Karpas-422 (cell line): ENCODE data around the gene MPP4. TPM values are rescaled to one million over a fixed set of nuclear protein-coding genes. Genes with fewer than 3 reads are reported as not detected.

Source experiments
- DNase-seq: peaks from one replicate; pipeline ENCODE4 v3.0.0-alpha.2; 2015
- H2AFZ ChIP-seq: fragments of 200-600 bp; sonication (generic); 2 replicates; pipeline ENCODE4 v1.6.1; 2014; ENCODE audit warnings: antibody characterized with exemption, low read length, mixed read lengths
- H3K27ac ChIP-seq: fragments of 200-600 bp; sonication (generic); 2 replicates; pipeline ENCODE4 v1.5.1; 2014; ENCODE audit warnings: mild to moderate bottlenecking, low read length, moderate library complexity
- H3K27me3 ChIP-seq: fragments of 200-600 bp; sonication (generic); 2 replicates; pipeline ENCODE4 v1.6.1; 2014; ENCODE audit warnings: low read length, mixed read lengths
- H3K36me3 ChIP-seq: fragments of 200-600 bp; sonication (generic); 2 replicates; pipeline ENCODE4 v1.6.1; 2014; ENCODE audit warnings: low read length, mixed read lengths; ENCODE audit not compliant: insufficient read depth
- H3K4me1 ChIP-seq: fragments of 200-600 bp; sonication (generic); 2 replicates; pipeline ENCODE4 v1.6.1; 2014; ENCODE audit warnings: mild to moderate bottlenecking, low read length, mixed read lengths
- H3K4me2 ChIP-seq: fragments of 200-600 bp; sonication (generic); 2 replicates; pipeline ENCODE4 v1.6.1; 2014; ENCODE audit warnings: low read length, low read depth, mild to moderate bottlenecking; ENCODE audit not compliant: poor library complexity, severe bottlenecking
- H3K4me3 ChIP-seq: fragments of 200-600 bp; sonication (generic); 2 replicates; pipeline ENCODE4 v1.5.1; 2014; ENCODE audit warnings: mild to moderate bottlenecking, antibody characterized with exemption, low read length, mixed read lengths
- H3K79me2 ChIP-seq: fragments of 200-600 bp; sonication (generic); 2 replicates; pipeline ENCODE4 v1.6.1; 2014; ENCODE audit warnings: mild to moderate bottlenecking, low read length, mixed read lengths
- H3K9ac ChIP-seq: fragments of 200-600 bp; sonication (generic); 2 replicates; pipeline ENCODE4 v1.6.0; 2014; ENCODE audit warnings: low read length
- H3K9me2 ChIP-seq: fragments of 200-600 bp; sonication (generic), shearing (Covaris generic); replicated peaks from 2 replicates; pipeline ENCODE4 v1.6.0; 2014; ENCODE audit warnings: mild to moderate bottlenecking, low read length, moderate library complexity; ENCODE audit not compliant: insufficient read depth
- H3K9me3 ChIP-seq: fragments of 300-700, 200-600 bp; sonication (generic); 2 replicates; pipeline ENCODE4 v1.6.1; 2014; ENCODE audit warnings: low read length, mixed read lengths
- H4K20me1 ChIP-seq: fragments of 200-600 bp; sonication (generic); 2 replicates; pipeline ENCODE4 v1.6.1; 2014; ENCODE audit warnings: mild to moderate bottlenecking, antibody characterized with exemption, low read length, low read depth; ENCODE audit not compliant: insufficient read depth
- total RNA-seq: library from RNA; depleted of rRNA; stranded (reverse); fragments of >200 nt; shearing (Covaris generic); gene quantifications from 2 replicates; pipeline ENCODE4 v1.2.3, GENCODE V29; 2014; ENCODE audit warnings: low replicate concordance; rRNA removed

The MPP4 gene, protein sequence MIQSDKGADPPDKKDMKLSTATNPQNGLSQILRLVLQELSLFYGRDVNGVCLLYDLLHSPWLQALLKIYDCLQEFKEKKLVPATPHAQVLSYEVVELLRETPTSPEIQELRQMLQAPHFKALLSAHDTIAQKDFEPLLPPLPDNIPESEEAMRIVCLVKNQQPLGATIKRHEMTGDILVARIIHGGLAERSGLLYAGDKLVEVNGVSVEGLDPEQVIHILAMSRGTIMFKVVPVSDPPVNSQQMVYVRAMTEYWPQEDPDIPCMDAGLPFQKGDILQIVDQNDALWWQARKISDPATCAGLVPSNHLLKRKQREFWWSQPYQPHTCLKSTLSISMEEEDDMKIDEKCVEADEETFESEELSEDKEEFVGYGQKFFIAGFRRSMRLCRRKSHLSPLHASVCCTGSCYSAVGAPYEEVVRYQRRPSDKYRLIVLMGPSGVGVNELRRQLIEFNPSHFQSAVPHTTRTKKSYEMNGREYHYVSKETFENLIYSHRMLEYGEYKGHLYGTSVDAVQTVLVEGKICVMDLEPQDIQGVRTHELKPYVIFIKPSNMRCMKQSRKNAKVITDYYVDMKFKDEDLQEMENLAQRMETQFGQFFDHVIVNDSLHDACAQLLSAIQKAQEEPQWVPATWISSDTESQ
- 0.45 TPM in 1 of 2 replicates, not detected in the other for total RNA-seq

DNA sequence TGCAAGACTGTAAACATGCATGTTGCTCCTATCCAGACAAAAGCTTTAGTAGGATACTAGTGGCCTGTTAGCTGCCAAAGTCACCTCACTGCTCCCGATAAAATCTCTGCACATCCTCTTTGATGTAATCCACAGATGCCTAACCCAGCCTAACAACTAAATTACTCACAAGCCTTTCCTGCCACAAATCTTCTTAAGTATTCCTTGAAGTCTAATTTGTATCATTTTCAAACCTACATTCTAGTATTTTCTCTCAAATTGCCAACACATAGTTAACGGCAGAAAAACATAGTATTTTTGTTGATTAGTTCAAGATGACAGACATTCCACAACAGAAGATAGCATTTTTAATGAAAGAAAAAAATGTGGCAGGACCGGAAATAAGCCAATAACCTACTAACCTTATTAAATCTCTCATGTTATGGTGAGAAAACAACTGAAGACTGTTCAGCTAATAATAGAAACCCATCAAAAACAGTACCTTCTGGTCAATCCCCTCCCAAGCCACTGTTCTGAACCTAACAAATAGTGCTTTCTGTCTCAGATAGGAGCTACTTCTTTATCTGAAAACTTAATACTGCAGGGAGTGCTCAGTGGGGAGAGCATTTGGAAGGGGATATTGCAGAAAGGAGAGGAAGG, at the start of gene MPP4:
MPP4 (minus strand) TSS at position 57 of the 639 bp plus-strand sequence. CDS start 4,690 bp downstream, outside the sequence.
- Histone ChIP-seq H3K9ac (no peak within 1 kb of the TSS), H2AFZ (no peak within 1 kb of the TSS), H3K27me3 (no peaks in the 10 kb centered on the region), H4K20me1 (no peaks in the 10 kb centered on the region), H3K27ac (no peak within 1 kb of the TSS), H3K9me3 (no peaks in the 10 kb centered on the region), H3K9me2 (no peaks in the 10 kb centered on the region), H3K36me3 (no peaks in the 10 kb centered on the region), H3K4me3 (no peak within 1 kb of the TSS), H3K79me2 (no peaks in the 10 kb centered on the region), H3K4me1 (no peaks in the 10 kb centered on the region), H3K4me2 (no peak within 1 kb of the TSS)
- no peak for DNase-seq

- H3K4me3 ChIP-seq: no peak overlapping the region
- H3K4me2 ChIP-seq: no peak overlapping the region
- no peak overlapping the region for H3K9ac ChIP-seq
- no peak overlapping the region for H2AFZ ChIP-seq
- H3K27me3 ChIP-seq: no peaks in the 10 kb centered on the region
- H3K36me3 ChIP-seq: no peaks in the 10 kb centered on the region
- H3K9me3 ChIP-seq: no peaks in the 10 kb centered on the region
- H3K4me1 ChIP-seq: no peaks in the 10 kb centered on the region; the same call in 1 of the 2 replicates
- no peaks in the 10 kb centered on the region for H4K20me1 ChIP-seq
- DNase-seq: no peak
- no peaks in the 10 kb centered on the region for H3K79me2 ChIP-seq
- no peaks in the 10 kb centered on the region for H3K9me2 ChIP-seq
- H3K27ac ChIP-seq: no peak overlapping the region
Observed at GRCh38 chr2:201746551-201746950, 48.1 kb upstream of the MPP4 start.

DNA sequence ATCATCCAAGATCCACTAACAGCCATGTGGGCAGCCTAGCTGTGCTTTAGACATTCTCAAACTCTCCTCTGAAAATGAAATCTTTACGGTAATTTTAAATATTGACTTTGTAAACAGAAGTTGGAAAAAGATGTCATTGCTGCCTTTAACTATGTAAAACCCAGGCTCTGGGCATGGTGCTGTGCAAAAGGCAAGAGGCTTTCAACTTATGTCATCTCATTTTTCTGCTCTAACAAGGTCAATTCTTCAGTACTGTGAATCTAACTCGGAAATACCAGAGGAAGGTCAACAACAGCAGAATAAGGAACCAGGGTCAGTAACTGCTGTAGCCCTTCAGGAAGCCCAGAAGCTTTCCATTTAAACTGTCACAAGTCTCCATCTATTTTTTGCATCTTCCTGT, 37.0 kb upstream of the MPP4 start:
- Histone ChIP-seq H3K9me2 (no peaks in the 10 kb centered on the region), H3K4me3 (no peak overlapping the region), H3K27ac (no peak overlapping the region), H3K36me3 (no peaks in the 10 kb centered on the region), H3K4me1 (peaks cover 16% of the 10 kb centered on the region), H4K20me1 (no peaks in the 10 kb centered on the region), H3K27me3 (no peaks in the 10 kb centered on the region), H3K79me2 (no peaks in the 10 kb centered on the region), H2AFZ (no peak overlapping the region), H3K9ac (no peak overlapping the region), H3K4me2 (no peak overlapping the region), H3K9me3 (peaks cover 4% of the 10 kb centered on the region; the same call in 1 of the 2 replicates)
- DNase-seq: no peak

GRCh38 chr2:201734111-201734510, 35.7 kb upstream of the MPP4 start:
- Histone ChIP-seq H3K9me3 (peaks cover 4% of the 10 kb centered on the region; the same call in 1 of the 2 replicates), H3K9ac (no peak overlapping the region), H3K4me3 (no peak overlapping the region), H3K79me2 (no peaks in the 10 kb centered on the region), H3K9me2 (no peaks in the 10 kb centered on the region), H3K27me3 (no peaks in the 10 kb centered on the region), H3K4me2 (no peak overlapping the region), H3K36me3 (no peaks in the 10 kb centered on the region), H2AFZ (peak overlapping the region; percentile 55), H3K27ac (no peak overlapping the region), H4K20me1 (no peaks in the 10 kb centered on the region), H3K4me1 (peaks cover 17% of the 10 kb centered on the region)
- DNase-seq: no peak

- H3K27ac ChIP-seq: no peak overlapping the region
- H3K4me3 ChIP-seq: no peak overlapping the region
- H3K9me3 ChIP-seq: peaks cover 4% of the 10 kb centered on the region; the same call in 1 of the 2 replicates
- no peak overlapping the region for H3K9ac ChIP-seq
- H2AFZ ChIP-seq: no peak overlapping the region
- no peak overlapping the region for H3K4me2 ChIP-seq
- H3K4me1 ChIP-seq: peaks cover 17% of the 10 kb centered on the region
- H3K9me2 ChIP-seq: no peaks in the 10 kb centered on the region
- no peaks in the 10 kb centered on the region for H3K36me3 ChIP-seq
- no peaks in the 10 kb centered on the region for H4K20me1 ChIP-seq
- no peak for DNase-seq
- H3K27me3 ChIP-seq: no peaks in the 10 kb centered on the region
- no peaks in the 10 kb centered on the region for H3K79me2 ChIP-seq
Observed at GRCh38 chr2:201733544-201733943, 35.1 kb upstream of the MPP4 start.

DNA sequence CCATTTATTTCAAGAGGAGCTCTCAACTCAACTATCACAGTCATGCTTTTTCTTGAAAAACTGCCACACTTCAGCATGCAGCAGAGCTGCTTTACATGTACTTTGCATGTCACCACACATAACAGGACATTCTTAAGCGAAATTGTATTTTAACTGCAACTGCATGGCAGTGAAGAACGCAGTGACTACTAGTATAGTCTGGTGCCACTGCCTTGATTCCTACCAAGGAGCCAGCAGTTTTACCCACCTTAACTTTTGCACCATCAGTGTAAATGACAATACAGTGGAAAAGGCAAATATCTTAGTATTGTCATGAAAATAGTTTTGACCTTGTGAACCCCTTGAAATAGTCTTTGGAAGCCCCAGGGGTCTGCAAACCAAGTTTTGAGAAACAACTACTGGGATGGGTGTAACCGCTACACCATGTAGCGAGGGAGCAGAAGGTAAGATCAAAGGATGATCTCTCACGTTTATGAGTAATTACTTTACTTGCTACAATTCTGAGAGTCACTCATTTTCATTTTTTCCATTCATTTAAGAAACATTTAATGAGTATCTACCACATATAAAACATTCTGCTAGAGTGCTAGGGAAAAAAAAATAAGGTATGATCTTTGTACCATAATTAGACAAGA, 32.3 kb upstream of the MPP4 start:
- H3K4me1 ChIP-seq: peaks cover 17% of the 10 kb centered on the region
- no peaks in the 10 kb centered on the region for H3K79me2 ChIP-seq
- no peak overlapping the region for H3K4me2 ChIP-seq
- no peak overlapping the region for H3K4me3 ChIP-seq
- DNase-seq: no peak
- H3K9ac ChIP-seq: no peak overlapping the region
- H3K27ac ChIP-seq: no peak overlapping the region
- no peaks in the 10 kb centered on the region for H3K9me3 ChIP-seq
- no peak overlapping the region for H2AFZ ChIP-seq
- H3K9me2 ChIP-seq: no peaks in the 10 kb centered on the region
- no peaks in the 10 kb centered on the region for H4K20me1 ChIP-seq
- no peaks in the 10 kb centered on the region for H3K36me3 ChIP-seq
- no peaks in the 10 kb centered on the region for H3K27me3 ChIP-seq

DNA sequence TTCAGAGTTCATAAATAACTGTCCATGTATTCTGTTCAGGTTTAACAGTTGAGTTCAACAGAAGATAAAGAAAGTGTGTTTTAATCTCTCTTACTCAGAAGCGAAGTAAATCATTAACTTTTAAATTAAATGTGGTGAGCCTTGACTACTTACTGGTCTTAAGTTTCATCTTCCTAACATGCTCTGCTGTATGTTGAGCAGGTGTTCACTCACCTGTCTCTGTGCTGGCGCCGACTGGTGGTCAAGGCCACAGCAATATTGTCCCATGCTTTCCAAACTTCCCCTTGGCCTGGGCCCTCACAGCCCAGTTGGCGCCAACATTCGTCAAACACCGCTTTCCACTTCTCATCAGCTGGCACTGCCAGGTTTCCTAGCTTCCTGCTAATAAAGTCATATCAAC, 17.0 kb upstream of the MPP4 start:
- no peak for DNase-seq
- Histone ChIP-seq H3K9me3 (no peaks in the 10 kb centered on the region), H3K36me3 (no peaks in the 10 kb centered on the region), H3K27ac (no peak overlapping the region), H3K4me1 (no peaks in the 10 kb centered on the region), H3K9me2 (no peaks in the 10 kb centered on the region), H3K4me3 (no peak overlapping the region), H3K4me2 (no peak overlapping the region), H3K9ac (no peak overlapping the region), H2AFZ (no peak overlapping the region), H3K79me2 (no peaks in the 10 kb centered on the region), H4K20me1 (no peaks in the 10 kb centered on the region), H3K27me3 (no peaks in the 10 kb centered on the region)

DNA sequence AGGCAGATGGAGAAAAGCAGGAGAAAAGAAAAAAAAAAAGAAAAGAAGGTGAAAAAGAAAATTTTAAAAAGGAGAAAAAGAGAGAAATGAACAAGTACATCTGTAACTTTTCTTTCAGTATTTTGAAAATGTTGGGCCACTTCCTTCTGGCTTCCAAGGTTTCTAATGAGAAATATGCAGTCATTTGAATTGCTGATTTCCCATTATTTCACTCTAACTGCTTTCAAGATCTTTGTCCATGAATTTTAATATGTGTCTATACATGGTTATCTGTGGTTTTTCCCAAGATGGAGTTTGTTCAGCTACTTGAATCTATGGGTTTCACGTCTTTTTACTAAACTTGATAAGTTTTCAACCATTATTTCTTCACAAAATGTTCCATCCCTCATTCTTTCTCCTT, 14.3 kb upstream of the MPP4 start:
- H3K4me3 ChIP-seq: no peak overlapping the region
- no peaks in the 10 kb centered on the region for H3K27me3 ChIP-seq
- H3K9ac ChIP-seq: no peak overlapping the region
- no peaks in the 10 kb centered on the region for H3K4me1 ChIP-seq
- no peaks in the 10 kb centered on the region for H4K20me1 ChIP-seq
- no peaks in the 10 kb centered on the region for H3K9me3 ChIP-seq
- no peak for DNase-seq
- H3K27ac ChIP-seq: no peak overlapping the region
- H3K79me2 ChIP-seq: no peaks in the 10 kb centered on the region
- no peak overlapping the region for H3K4me2 ChIP-seq
- no peaks in the 10 kb centered on the region for H3K36me3 ChIP-seq
- H2AFZ ChIP-seq: no peak overlapping the region
- no peaks in the 10 kb centered on the region for H3K9me2 ChIP-seq
